Endometrial microvascular endothelial cells (primary cell): ENCODE data around the gene PLCL1. TPM values are rescaled to one million over a fixed set of nuclear protein-coding genes. Genes with fewer than 3 reads are reported as not detected.
"Not testable (repeated sequence)": the region's sequence is repeated elsewhere in the genome, so short reads cannot be mapped to it uniquely, and the experiment has no call there.

Source experiments
- in situ Hi-C: cut with HindIII; loops from 2 replicates; pipeline ENCODE4 v1.10.0; 2017; ENCODE audit warnings: low sequenced_read_pairs, low pct_unique_long_range_greater_than_20kb; ENCODE audit errors: inconsistent ontology term
- total RNA-seq: library from RNA; depleted of rRNA; stranded (reverse); fragments of >200 nt; gene quantifications from one replicate; pipeline ENCODE4 v1.2.3, GENCODE V29; 2015; ENCODE audit errors: inconsistent ontology term

PLCL1 gene
- total RNA-seq, 1 donor from 2014 or later, result 0.65 TPM

DNA sequence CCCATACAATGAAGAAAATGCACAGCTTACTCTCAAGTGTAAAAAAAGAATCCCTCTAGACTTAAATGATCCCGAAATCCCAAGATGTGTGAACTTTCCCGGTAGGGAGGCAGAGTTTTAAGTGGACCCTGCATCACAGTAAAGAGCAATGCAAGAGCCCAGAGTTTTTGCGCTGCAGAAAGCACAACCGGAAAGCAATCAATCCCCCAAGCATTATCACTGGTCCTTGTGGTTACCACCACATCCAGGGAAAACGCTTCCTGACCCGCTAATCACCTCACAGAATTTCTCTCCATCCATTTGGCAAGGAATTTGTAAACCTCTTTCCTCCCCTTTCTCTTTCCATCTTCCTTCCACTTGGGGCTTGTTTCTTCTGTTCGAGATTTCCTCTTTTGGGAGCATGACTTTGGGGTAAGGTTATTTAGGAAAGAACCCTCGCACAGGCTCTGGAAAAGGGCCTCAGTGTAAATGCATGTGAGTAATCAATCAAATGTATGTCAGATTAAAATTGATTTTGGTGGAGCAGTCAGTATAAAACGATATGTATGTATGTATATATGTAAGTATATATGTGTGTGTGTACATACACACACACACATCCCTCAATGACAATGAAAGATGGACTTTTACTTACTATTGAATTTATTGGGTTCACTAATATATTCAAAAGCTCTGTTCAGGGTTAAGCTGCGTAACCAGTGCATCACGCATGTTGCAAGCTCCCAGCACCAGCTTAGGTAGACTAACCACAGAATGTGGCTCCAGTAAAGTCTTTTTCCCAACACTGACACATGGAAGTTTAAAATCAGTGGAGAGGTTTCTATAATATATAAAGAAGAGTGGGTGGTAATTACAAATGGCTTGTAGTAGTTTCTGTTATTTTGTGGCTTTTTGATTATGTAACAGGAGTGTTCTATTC is 1.6 kb downstream of the PLCL1 start:
- in situ Hi-C loops, result loop anchor here (25.0 kb wide), 1 partner anchor 306 kb away; no protein-coding TSS in a partner anchor

DNA sequence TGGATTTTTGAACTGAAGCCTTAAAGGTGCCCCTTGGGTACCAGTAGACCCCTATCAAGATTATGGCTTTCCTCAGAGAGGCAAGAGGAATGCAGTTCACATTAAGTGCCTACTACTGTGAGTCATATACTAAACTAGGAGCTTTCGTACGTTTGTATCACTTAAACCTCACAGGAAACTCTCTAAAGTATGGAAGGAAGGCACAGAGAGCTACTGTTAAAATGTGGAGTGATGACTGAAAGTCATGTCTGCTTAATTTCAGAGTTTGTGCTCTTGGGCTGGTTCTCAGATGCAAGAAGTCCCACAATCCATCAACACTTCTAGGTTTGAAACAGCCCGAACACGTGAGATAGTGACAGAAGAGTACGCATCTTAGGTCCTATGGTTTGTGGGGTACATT is 4.7 kb downstream of the PLCL1 start:
- in situ Hi-C loops, result loop anchor here (25.0 kb wide), 1 partner anchor 303 kb away; no protein-coding TSS in a partner anchor

DNA sequence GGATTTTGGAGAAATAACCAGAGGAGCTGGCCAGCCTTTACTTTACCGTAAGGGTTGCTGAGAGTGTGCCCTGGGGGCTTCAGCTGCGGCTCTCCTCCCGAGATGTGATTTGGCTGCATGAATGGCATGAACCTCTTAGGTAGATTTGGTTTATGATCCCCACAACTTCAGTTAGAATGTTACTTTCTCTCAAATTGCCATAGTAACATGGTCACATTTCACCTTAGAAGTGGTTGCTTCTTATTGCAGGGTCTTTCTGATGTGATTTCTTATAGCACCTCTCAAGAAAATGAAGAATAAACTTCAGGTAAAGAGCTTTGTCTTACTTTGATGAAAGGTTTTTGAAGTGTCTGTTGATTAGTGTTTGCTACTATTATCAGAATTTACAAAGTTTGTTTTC is 5.6 kb downstream of the PLCL1 start:
- in situ Hi-C loops, result loop anchor here (25.0 kb wide), 1 partner anchor 302 kb away; no protein-coding TSS in a partner anchor

DNA sequence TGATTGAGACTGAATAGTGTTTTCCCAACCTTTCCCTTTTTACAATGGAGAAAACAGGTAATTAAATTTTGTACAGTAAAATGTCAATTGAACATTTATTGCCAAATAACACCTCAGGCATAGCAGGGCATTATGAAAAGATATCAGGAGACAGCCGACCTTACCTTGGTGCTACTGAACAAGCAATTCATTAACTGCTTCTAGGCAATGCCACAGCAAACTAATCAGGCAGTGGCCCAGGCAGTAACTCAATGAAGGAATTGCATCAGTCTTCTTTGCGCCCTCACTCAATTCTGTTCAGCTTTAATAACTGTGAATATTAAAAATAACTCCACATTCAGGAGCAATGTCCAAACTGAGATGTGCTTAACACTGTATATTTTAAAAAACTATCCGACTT is 6.1 kb downstream of the PLCL1 start:
- in situ Hi-C loops, result loop anchor here (25.0 kb wide), 1 partner anchor 302 kb away; no protein-coding TSS in a partner anchor

DNA sequence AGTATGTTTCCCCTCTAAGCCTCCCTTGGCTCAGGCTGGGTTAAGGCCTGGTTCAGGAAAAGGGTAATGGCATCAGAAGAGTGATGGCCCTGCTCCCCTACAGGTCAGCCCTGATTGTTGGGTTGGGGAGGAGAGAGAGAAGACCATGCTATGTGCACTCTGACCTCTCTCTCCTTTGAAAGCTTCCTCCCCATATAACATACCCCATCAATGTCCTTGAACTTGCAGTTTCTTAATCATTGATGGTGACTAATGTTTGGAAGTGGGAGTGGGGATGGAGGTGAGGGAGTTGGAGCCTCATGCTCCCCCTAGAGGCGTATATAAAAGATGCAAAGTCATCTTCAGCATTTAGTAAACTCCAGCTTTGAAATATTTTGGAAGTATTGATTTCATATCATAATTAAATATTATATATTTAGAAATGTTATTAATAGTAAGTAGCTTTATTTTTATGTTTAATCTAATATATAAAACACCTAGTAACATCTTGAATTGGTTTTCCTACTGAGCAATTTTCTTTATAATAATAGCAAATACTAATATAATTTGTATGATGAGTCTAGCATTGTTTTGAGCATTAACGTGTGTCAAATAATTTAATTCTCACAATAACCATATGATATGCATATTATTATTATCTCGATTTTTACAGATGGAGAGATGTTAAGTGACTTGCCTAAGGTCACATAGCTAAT is 8.8 kb downstream of the PLCL1 start:
- in situ Hi-C loops, result loop anchor here (25.0 kb wide), 1 partner anchor 299 kb away; no protein-coding TSS in a partner anchor

DNA sequence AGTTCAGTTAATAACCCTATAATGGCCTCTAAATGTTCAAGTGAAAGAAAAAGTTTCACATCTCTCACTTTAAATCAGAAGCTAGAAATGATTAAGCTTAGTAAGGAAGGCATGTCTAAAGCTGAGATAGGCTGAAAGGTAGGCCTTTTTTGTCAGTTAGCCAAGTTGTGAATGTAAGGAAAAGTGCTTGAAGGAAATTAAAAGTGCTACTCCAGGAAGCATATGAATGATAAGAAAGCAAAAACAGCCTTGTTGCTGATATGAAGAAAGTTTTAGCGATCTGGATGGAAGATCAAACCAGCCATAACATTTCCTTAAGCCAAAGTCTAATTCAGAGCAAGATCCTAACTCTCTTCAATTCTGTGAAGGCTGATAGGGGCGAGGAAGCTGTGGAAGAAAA is 10.1 kb downstream of the PLCL1 start:
- in situ Hi-C loops, result loop anchor here (25.0 kb wide), 1 partner anchor 298 kb away; no protein-coding TSS in a partner anchor

DNA sequence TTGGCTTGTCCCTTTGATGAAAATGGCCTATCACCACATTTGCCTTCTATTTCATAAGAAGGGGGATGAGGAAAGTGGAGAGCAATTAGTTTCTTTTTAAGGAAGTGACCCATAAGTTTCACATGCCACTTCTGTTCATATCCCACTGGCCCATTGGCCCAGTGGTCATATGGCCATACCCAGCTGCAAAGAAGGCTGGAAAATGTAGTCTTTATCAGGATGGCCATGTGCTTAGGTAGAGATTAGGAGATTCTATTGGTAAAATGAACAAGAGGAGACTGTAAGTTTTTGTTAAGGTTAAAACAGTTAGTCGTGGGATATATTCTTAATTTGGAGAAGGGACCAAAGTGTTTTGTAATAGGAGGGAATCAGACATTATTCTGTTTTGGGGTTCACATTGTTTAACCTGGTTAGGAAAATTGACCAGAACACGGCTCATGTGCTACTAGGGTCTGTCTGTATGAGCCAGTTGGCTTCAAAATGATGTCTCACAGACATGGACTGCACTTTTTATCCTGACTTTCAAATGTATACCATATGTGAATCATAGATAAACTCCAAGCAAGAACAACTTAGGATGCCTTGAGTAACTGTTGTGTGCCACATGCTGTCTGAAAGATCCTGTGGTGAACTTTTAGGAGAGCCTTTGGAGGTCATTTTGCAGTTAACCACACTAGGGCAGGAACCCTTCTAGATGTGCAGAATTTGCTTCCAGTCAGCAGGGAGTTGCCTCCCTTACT is 17.3 kb downstream of the PLCL1 start:
- in situ Hi-C loops, result loop anchor here (25.0 kb wide), 1 partner anchor 291 kb away; no protein-coding TSS in a partner anchor

DNA sequence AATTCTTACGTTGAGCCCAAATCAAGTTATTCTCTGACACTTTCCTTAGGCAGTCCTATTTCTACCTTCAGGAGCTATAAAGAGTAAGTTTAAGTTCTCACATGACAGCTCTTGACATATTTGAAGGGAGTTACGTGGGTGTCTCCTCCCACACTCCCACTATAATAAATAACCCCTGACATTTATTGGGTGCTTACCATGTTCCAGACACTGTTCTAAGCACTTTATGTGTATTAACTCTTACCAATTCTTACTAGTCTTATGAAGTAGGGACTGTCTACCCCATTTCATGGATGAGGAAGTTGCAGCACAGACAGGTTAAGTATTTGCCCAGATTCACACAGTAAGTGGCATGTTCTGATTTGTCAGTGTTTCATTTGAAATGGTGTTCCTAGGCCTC is 17.9 kb downstream of the PLCL1 start:
- in situ Hi-C loops, result loop anchor here (25.0 kb wide), 1 partner anchor 290 kb away; no protein-coding TSS in a partner anchor

DNA sequence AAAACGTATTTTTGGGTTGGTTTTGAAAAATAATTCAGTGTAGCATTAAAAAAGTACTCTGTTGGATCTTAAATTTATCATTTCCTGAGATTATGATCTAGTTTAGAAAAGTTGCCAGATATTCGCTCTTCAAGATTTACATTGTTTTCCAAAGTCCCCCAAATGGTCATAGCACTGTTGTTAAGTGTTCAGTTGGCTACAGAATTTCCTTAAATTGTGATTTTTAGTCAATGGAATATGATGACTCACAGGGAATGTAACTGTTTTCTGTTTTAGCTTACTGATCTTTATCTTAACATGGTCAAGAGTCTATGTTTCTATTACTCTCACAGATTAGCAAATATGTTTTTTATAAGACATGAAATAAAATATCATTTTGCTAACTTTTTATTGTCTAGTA is 23.2 kb downstream of the PLCL1 start:
- in situ Hi-C loops, result no loop called here

DNA sequence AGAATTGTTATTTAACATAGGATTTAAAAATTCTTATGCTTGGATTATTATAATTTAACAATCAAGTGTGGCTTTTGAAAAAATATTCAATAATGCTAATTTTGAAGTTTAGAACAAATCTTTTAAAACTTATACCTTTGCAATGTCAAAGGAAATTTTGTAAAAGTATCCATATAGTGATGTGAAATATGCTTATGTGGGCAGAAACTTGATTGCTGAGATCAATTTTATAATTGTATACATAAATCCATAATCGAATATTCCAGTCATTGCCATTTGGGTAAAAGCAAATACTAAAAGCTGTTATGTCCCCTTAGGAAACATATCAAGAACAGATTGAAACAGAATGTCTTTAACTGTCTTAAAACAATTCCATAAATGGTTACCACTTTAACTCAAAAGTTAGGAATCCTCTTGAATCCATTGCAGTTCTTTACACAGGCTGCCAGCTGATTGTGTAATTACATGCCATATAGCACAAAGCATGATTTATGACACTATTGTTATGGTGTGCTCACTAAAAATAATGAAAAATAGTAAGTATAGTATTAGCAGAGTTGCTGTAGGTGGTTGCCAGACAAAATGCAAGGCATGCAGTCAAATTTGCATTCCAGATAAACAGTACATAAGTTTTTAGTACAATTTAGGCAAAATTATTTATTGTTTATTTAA is 24.2 kb downstream of the PLCL1 start:
- in situ Hi-C loops, result no loop called here

DNA sequence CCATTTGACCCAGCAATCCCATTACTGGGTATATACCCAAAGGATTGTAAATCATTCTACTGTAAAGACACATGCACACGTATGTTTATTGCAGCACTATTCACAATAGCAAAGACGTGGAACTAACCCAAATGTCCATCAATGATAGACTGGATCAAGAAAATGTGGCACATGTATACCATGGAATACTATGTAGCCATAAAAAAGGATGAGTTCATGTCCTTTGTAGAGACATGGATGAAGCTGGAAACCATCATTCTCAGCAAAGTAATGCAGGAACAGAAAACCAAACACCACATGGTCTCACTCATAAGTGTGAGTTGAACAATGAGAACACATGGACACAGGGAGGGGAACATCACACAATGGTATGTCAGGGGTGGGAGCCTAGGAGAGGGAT is 30.4 kb downstream of the PLCL1 start:
- in situ Hi-C loops, result not testable (repeated sequence)

DNA sequence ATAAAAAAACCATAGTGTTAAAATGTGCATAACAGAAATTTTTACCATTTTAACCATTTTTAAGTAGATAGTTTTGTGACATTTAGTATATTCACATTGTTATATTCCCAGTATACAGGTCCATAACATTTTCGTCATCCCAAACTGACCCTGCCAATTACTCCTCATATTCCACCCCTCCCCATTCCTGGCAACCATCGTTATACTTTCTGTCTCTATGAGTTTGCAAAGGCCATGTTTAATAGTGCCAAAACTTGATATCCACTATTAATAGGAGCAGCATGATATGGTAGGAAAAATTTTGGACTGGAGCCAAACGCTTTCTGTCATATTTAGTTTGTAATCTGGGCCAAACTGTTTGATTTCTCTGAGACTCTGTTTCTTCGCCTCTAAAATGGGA is 30.9 kb downstream of the PLCL1 start:
- in situ Hi-C loops, result no loop called here

DNA sequence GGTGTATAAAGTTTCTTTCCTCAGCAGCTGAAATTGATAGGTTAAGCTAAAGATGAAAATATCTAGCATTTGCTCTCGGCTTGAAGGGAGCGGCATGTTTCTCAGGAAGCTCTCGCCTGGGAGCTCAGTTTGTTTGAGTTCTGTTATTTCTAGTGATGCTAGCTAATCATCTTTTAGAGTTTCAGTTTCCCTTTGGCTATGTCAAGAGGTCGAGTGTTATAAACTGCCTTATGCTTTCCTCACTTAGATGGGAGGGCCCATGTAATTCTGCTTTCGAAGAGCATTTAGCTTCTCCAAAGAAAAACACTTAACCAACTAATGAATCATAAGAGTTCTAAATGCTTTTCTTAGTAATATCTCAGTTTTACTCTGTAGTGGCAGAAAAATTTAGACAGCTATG is 33.6 kb downstream of the PLCL1 start:
- in situ Hi-C loops, result no loop called here

DNA sequence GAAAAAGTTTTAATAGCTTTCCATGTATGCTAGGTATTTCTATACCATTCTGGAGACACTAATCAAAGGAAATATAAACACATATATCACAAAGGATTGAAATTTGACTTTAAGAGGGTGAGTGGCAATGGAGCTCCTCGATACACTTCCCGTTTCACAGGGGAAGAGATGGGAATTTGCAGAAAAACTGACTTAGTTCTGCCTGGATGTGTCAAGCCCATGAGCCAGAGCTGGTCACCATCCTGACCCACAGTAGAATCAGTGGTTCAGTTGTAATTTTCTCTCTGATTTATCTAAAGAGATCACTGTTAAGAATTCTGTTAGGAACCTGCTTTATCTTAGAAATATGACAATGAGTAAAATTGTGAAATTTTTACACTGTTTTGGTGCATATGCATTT is 34.2 kb downstream of the PLCL1 start:
- in situ Hi-C loops, result no loop called here

DNA sequence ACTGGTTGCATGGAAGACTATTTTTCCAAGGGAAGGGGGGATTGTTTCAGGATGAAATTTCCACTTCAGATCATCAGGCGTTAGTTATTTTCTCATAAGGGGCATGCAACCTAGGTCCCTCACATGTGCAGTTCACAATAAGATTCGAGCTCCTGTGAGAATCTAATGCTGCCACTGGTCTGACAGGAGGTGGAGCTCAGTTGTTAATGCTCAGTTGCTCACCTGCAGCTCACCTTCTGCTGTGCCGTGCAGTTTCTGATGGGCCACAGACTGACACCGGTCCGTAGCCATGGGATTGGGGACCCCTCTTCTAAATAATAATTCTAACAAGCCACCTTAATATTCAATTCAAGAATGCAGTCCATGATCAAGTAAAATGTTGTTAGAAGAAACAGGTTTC is 34.9 kb downstream of the PLCL1 start:
- in situ Hi-C loops, result no loop called here

DNA sequence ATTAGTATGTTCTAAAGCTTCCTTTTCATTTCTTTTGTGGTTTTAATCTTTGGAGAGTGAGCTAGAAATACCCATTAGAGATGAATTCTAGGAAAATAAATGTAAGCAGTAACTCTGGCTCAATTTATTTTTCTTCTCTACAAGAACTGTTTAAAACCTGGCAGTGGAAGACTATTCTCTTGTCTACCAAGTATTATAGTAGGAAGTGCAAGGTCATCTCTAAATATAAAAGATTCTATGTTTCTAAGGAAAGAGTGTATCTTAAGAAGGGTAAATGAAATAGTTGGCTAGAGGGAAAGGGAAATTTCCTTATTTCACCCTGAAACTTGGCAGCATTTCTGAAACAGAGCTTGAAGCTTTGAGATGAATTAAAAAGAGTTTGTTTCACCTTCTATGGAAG is 35.5 kb downstream of the PLCL1 start:
- in situ Hi-C loops, result no loop called here

DNA sequence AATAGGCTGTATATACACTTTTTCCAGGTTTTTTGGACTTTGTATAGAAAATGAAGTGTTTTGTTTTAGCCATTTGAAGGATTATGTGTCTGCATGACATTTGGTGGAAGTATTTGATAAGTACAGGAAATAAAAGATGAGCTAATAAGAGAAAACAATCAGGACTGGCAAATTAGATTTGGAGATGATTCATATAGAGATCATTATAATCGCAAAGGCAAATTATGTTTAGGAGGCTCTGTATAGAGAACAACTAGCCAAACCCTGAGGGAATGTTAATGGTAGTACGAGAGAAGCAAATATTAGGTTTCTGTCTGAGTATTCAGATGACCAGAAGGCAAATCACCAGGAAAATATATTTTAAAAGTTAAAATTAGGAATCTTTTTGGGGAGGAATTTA is 41.7 kb downstream of the PLCL1 start:
- in situ Hi-C loops, result no loop called here

DNA sequence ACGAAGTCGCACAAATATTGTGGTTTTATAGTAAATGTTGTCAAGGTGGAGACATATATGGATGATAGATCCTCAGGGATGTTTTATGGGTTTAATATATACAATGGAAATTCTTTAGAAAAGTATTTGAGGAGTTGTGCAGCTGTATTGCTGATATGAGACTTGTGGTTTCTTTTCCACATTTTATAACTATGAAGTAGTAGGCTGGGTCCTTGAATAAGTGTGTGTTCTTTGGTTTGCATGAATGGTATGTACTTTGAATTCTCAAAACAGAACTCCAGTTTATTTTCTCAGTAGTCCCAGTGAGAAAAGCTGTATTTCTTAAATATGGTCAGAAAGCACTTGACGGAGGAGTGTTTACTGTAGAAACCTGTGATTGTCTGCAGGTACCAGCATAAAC is 42.4 kb downstream of the PLCL1 start:
- in situ Hi-C loops, result no loop called here
